ENCODE measurements around the gene PCK2. TPM values are rescaled to one million over a fixed set of nuclear protein-coding genes. Genes with fewer than 3 reads are reported as not detected.

PCK2 gene
- total and polyA plus RNA-seq, 2 of the 13 experiments (the other 11 are each of a cell fraction or from before 2014, with no cell fraction given): 129 to 272 TPM

GRCh38 chr14:24095271-24096068, 1.4 kb downstream of the PCK2 start (continued):
- TF ChIP-seq ATF2 (CRISPR knock-in tag; IDR thresholded peaks at IDR 0.05): peak; percentile 96
- peak; percentile 98 for TF ChIP-seq ZNF543 (CRISPR knock-in tag; IDR thresholded peaks at IDR 0.05)
- peak; percentile 91 for TF ChIP-seq NCOA2 (CRISPR knock-in tag; IDR thresholded peaks at IDR 0.05)
- peak; percentile 95; the same call in 1 of the 2 replicates for TF ChIP-seq CHCHD3 (CRISPR knock-in tag; IDR thresholded peaks at IDR 0.05)
- TF ChIP-seq MIER2 (CRISPR knock-in tag; IDR thresholded peaks at IDR 0.05): peak; percentile 86
- peak; percentile 88; the same call in 1 of the 2 replicates for TF ChIP-seq ZNF569 (CRISPR knock-in tag; IDR thresholded peaks at IDR 0.05; ENCODE audit: borderline replicate concordance)
- TF ChIP-seq MED8 (CRISPR knock-in tag; IDR thresholded peaks at IDR 0.05; ENCODE audit: insufficient replicate concordance): peak; percentile 98
- no peak for TF ChIP-seq NAIF1 (CRISPR knock-in tag; IDR thresholded peaks at IDR 0.05; ENCODE audit: borderline replicate concordance)
- peak; percentile 81 for TF ChIP-seq CEBPG (CRISPR knock-in tag; IDR thresholded peaks at IDR 0.05)
- TF ChIP-seq XBP1 (CRISPR knock-in tag; IDR thresholded peaks at IDR 0.05): no peak
- peak; percentile 98 for TF ChIP-seq AKAP8 (CRISPR knock-in tag; IDR thresholded peaks at IDR 0.05)
- TF ChIP-seq FIP1L1 (IDR thresholded peaks at IDR 0.05; ENCODE audit: borderline replicate concordance, insufficient read depth, low read depth, low read length): peak; percentile 98
- TF ChIP-seq ZNF296 (CRISPR knock-in tag; conservative IDR thresholded peaks at IDR 0.05): no peak
- TF ChIP-seq SIX4 (CRISPR knock-in tag; IDR thresholded peaks at IDR 0.05): peak; percentile 85; the same call in 1 of the 2 replicates
- peak; percentile 49 for TF ChIP-seq CTCF (CRISPR knock-in tag; IDR thresholded peaks at IDR 0.05)
- TF ChIP-seq ZBTB26 (CRISPR knock-in tag; IDR thresholded peaks at IDR 0.05; ENCODE audit: borderline replicate concordance): peak; percentile 96
- TF ChIP-seq DMTF1 (CRISPR knock-in tag; IDR thresholded peaks at IDR 0.05): peak; percentile 77; the same call in 1 of the 2 replicates
- TF ChIP-seq HINFP (CRISPR knock-in tag; IDR thresholded peaks at IDR 0.05; ENCODE audit: low read depth): peak; percentile 94; the same call in 1 of the 2 replicates
- TF ChIP-seq PCBP2 (optimal IDR thresholded peaks at IDR 0.05; ENCODE audit: low read depth, low read length, poor library complexity, severe bottlenecking): peak; percentile 48
